ENCODE results near the gene GDPGP1.

DNA sequence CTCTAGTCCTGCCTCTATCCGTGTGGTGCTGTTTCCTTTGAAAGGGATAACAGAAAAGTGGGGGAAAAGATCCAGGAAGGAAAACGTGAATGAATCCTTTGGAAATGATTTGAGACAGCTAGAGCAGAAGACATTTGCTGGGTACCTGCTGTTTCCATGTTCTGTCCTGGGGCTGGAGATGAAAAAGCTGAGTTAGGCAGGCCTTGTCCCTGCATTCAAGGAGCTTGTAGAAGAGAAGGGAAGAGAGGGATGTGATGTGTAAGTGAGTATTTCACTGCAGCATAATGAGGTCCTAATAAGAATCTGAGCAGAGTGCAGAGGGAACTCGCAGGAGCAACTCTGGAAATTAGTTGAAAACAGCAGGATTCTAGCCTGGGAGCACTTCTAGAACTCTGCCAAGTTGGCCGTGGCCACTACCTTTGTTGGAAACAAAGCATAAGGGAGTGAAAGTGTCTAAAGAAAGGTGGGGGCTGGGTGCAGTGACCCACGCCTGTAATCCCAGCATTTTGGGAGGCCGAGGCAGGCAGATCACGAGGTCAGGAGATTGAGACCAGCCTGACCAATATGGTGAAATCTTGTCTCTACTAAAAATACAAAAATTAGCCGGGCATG is 46.6 kb upstream of the GDPGP1 start:
- TF ChIP-seq, protein P1, sequence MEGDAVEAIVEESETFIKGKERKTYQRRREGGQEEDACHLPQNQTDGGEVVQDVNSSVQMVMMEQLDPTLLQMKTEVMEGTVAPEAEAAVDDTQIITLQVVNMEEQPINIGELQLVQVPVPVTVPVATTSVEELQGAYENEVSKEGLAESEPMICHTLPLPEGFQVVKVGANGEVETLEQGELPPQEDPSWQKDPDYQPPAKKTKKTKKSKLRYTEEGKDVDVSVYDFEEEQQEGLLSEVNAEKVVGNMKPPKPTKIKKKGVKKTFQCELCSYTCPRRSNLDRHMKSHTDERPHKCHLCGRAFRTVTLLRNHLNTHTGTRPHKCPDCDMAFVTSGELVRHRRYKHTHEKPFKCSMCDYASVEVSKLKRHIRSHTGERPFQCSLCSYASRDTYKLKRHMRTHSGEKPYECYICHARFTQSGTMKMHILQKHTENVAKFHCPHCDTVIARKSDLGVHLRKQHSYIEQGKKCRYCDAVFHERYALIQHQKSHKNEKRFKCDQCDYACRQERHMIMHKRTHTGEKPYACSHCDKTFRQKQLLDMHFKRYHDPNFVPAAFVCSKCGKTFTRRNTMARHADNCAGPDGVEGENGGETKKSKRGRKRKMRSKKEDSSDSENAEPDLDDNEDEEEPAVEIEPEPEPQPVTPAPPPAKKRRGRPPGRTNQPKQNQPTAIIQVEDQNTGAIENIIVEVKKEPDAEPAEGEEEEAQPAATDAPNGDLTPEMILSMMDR (IDR thresholded peaks at IDR 0.05; ENCODE audit: low read length), result no peak
- TF ChIP-seq EZH2 (IDR thresholded peaks at IDR 0.05; ENCODE audit: borderline replicate concordance, low read length), result no peak

Measured in OCI-LY1 (cell line).